K562 (cell line): ENCODE results near the gene ATP6V0A1. TPM values are rescaled to one million over a fixed set of nuclear protein-coding genes. Genes with fewer than 3 reads are reported as not detected.

Experiments used
- ATAC-seq: fragments of 200-7000 bp; cut with Tn5 transposase; 3 replicates; pipeline ENCODE4 v1.9.1; 2020; ENCODE audit warnings: moderate library complexity
- BruUV-seq: library from RNA; stranded (reverse); fragments of 400-500 nt; replicated peaks from 2 replicates; lab custom pipeline; 2021; lab: Mats Ljungman, UMichigan
- CTCF ChIA-PET: fragments of 300-600 bp; formaldehyde crosslinking; extraction: SDS; loops from one replicate; lab custom pipeline; 2021; ENCODE audit warnings: low intra/inter-chr PET ratio; lab: Yijun Ruan, JAX
- POLR2A ChIA-PET: fragments of 300-600, 350-650 bp; sonication (Branson Sonifier 250); formaldehyde crosslinking; extraction: SDS; loops from one replicate; lab custom pipeline; 2021; ENCODE audit warnings: antibody characterized with exemption, inconsistent platforms; lab: Yijun Ruan, JAX
- DNase-seq, 4 experiments: peaks; one replicate each; pipeline versions ENCODE4 v3.0.0 to v3.0.0-alpha.2; 2011 to 2018; ENCODE audit warnings: low spot score in 3 of 4, mixed read lengths in 3 of 4; ENCODE audit errors: extremely low read depth in 1 of 4
- FAIRE-seq: peaks from 2 replicates; lab custom pipeline; 2011; peaks lifted over from hg19 to GRCh38; lab: Jason Lieb, UNC
- H2AFZ ChIP-seq: 2 replicates; pipeline ENCODE4 v1.6.0; 2011; ENCODE audit warnings: low read depth, low read length, control low read depth, inconsistent platforms
- H3K27ac ChIP-seq: fragments of 200-600 bp; 3 replicates; pipeline ENCODE4 v1.8.0; 2011; ENCODE audit warnings: low read depth, mild to moderate bottlenecking, control low read depth, inconsistent platforms, low read length, moderate library complexity, mixed read lengths; ENCODE audit errors: extremely low read depth
- H3K27me3 ChIP-seq, 2 experiments: fragments of 300-600 bp in 1 of 2; 2 replicates in 1 of 2; 3 replicates in 1 of 2; pipeline versions ENCODE4 v1.6.0 to v1.8.0; 2011; ENCODE audit warnings: inconsistent platforms in 2 of 2, low read length in 2 of 2, mild to moderate bottlenecking in 1 of 2, mixed read lengths in 1 of 2, moderate library complexity in 1 of 2; ENCODE audit not compliant: control insufficient read depth in 2 of 2, insufficient read depth in 2 of 2
- H3K36me3 ChIP-seq: fragments of 300-600 bp; 3 replicates; pipeline ENCODE4 v1.8.0; 2011; ENCODE audit warnings: mild to moderate bottlenecking, low read length, inconsistent platforms; ENCODE audit not compliant: control insufficient read depth, insufficient read depth
- H3K4me1 ChIP-seq, 2 experiments: fragments of 200-600 bp in 1 of 2; replicated peaks in 1 of 2; 2 replicates in 1 of 2; 3 replicates in 1 of 2; pipeline versions ENCODE4 v1.5.1 to v1.8.0; 2011; ENCODE audit warnings: inconsistent platforms in 2 of 2, low read length in 2 of 2, mild to moderate bottlenecking in 1 of 2, mixed read lengths in 1 of 2, moderate library complexity in 1 of 2; ENCODE audit not compliant: control insufficient read depth in 2 of 2, insufficient read depth in 2 of 2
- H3K4me2 ChIP-seq: 2 replicates; pipeline ENCODE4 v1.6.1; 2011; ENCODE audit warnings: low read length, control low read depth, inconsistent platforms, mixed read lengths; ENCODE audit not compliant: insufficient read depth
- H3K4me3 ChIP-seq: fragments of 200-600 bp; sonication (generic), shearing (Covaris generic); 2 replicates; pipeline ENCODE4 v1.5.1; 2016; ENCODE audit warnings: control low read depth, inconsistent platforms
- H3K79me2 ChIP-seq: fragments of 200-600 bp; 3 replicates; pipeline ENCODE4 v1.8.0; 2011; ENCODE audit warnings: low read length, inconsistent platforms; ENCODE audit not compliant: control insufficient read depth, insufficient read depth
- H3K9ac ChIP-seq, 2 experiments: 2 replicates each; pipeline versions ENCODE4 v1.6.0 to v1.6.1; 2011; ENCODE audit warnings: low read depth in 2 of 2, low read length in 2 of 2, control low read depth in 1 of 2, inconsistent platforms in 1 of 2, mild to moderate bottlenecking in 1 of 2, mixed read lengths in 1 of 2; ENCODE audit not compliant: insufficient read depth in 1 of 2
- H3K9me1 ChIP-seq: one replicate; pipeline ENCODE4 v1.6.0; 2011; ENCODE audit warnings: inconsistent platforms, mild to moderate bottlenecking, low read length, moderate library complexity; ENCODE audit not compliant: control insufficient read depth, insufficient read depth
- H3K9me3 ChIP-seq: replicated peaks from 2 replicates; pipeline ENCODE4 v1.5.1; 2011; ENCODE audit warnings: low read depth, low read length, inconsistent platforms; ENCODE audit not compliant: control insufficient read depth, insufficient read depth
- H4K20me1 ChIP-seq: replicated peaks from 2 replicates; pipeline ENCODE4 v1.6.1; 2011; ENCODE audit warnings: low read length, inconsistent platforms, mixed read lengths; ENCODE audit not compliant: control insufficient read depth, insufficient read depth
- CHD4 ChIP-seq: fragments of 200-600 bp; sonication (generic); IDR thresholded peaks from 3 replicates; pipeline ENCODE4 v1.6.1; 2012; ENCODE audit warnings: low read depth, mild to moderate bottlenecking, mixed read lengths, low read length, inconsistent platforms; ENCODE audit not compliant: insufficient read depth, insufficient replicate concordance, poor library complexity, severe bottlenecking
- CTCF ChIP-seq, 3 experiments: IDR thresholded peaks in 2 of 3; conservative IDR thresholded peaks in 1 of 3; 2 replicates each; pipeline ENCODE4 v1.5.1; 2011 to 2012; ENCODE audit warnings: low read length in 3 of 3, mild to moderate bottlenecking in 3 of 3, control low read depth in 2 of 3, improper control_type of control experiment in 1 of 3, inconsistent platforms in 1 of 3, low read depth in 1 of 3, mixed read lengths in 1 of 3, moderate library complexity in 1 of 3; ENCODE audit not compliant: insufficient read depth in 2 of 3
- PHB ChIP-seq: fragments of 250-450 bp; sonication (Bioruptor Pico); IDR thresholded peaks from 2 replicates; pipeline ENCODE4 v1.5.0; 2021
- PHTF2 ChIP-seq: fragments of 250-450 bp; sonication (Bioruptor Pico); IDR thresholded peaks from 2 replicates; pipeline ENCODE4 v1.5.0; 2021; ENCODE audit warnings: mild to moderate bottlenecking
- POLR2B ChIP-seq: fragments of 450-650 bp; IDR thresholded peaks from 2 replicates; pipeline ENCODE4 v1.6.1; 2018; ENCODE audit warnings: low read depth; ENCODE audit not compliant: partially characterized antibody
- RAD21 ChIP-seq, 2 experiments: fragments of 250-450 bp in 1 of 2; fragments of 450-650 bp in 1 of 2; sonication (Bioruptor Pico) in 1 of 2; formaldehyde crosslinking in 1 of 2; IDR thresholded peaks in 1 of 2; conservative IDR thresholded peaks in 1 of 2; 2 replicates each; pipeline versions ENCODE4 v1.4.0 to v1.8.0; 2020 to 2022; ENCODE audit warnings: mild to moderate bottlenecking in 2 of 2, moderate library complexity in 1 of 2
- WHSC1 ChIP-seq: IDR thresholded peaks from one replicate; pipeline ENCODE4 v1.6.1; 2012; ENCODE audit warnings: low read length, control low read depth, inconsistent platforms
- ZBTB49 ChIP-seq: sonication (generic); formaldehyde crosslinking; IDR thresholded peaks from 2 replicates; pipeline ENCODE4 v1.8.0; 2022; ENCODE audit warnings: missing genetic modification reagents, mild to moderate bottlenecking, borderline replicate concordance
- ZFP91 ChIP-seq: sonication (generic); formaldehyde crosslinking; IDR thresholded peaks from 2 replicates; pipeline ENCODE4 v1.8.0; 2022; ENCODE audit warnings: mild to moderate bottlenecking, missing genetic modification reagents
- WGBS: fragments of 100-300 bp; shearing (Covaris generic); methylation state at CpG from one replicate; pipeline ENCODE4 v1.1.6; 2016; ENCODE audit warnings: low coverage, mixed read lengths; ENCODE audit not compliant: insufficient coverage; ENCODE audit errors: missing lambda C conversion rate; 5-methylcytosine and 5-hydroxymethylcytosine counted together
- in situ Hi-C: fragments of 300-500 bp; cut with MboI; formaldehyde crosslinking; loops from 4 replicates; pipeline ENCODE4 v1.15.0; 2018; ENCODE audit warnings: inconsistent platforms, mixed read lengths
- intact Hi-C: fragments of 100-400 bp; cut with micrococcal nuclease; formaldehyde crosslinking; loops from 2 replicates; pipeline ENCODE4 v1.14.2; 2022
- polyA plus RNA-seq, 8 experiments: library from polyadenylated mRNA; depleted of rRNA in 4 of 8; stranded (reverse) in 5 of 8; unstranded in 3 of 8; fragments of >200 nt; fragmentation: Nextera tagmentation in 2 of 8; fragmentation: Illumina TruSeq in 1 of 8; extraction: Ambion mirVana in 2 of 8; extraction: Trizol in 1 of 8; gene quantifications; 2 replicates each; pipeline versions ENCODE4 v1.2.1 to v1.2.3, GENCODE V29; 2011 to 2014; ENCODE audit warnings: inconsistent platforms in 1 of 8, missing spikeins in 1 of 8
- total RNA-seq, 7 experiments: library from RNA; depleted of rRNA in 6 of 7; stranded (reverse); fragments of >200 nt in 6 of 7; fragmentation: Illumina TruSeq in 2 of 7; extraction: Trizol in 2 of 7; gene quantifications; 2 replicates each; pipeline versions ENCODE4 v1.2.1 to v1.2.3, GENCODE V29; 2011 to 2021; ENCODE audit warnings: low replicate concordance in 1 of 7

Gene ATP6V0A1
- total and polyA plus RNA-seq, 9 of the 15 experiments (the other 6 are each of a cell fraction or from before 2014, with no cell fraction given) = 11.8 to 158 (median 75.5) TPM

GRCh38 chr17:42438600-42439567, 19.8 kb upstream of the ATP6V0A1 start:
- no peak for TF ChIP-seq WHSC1
- no peak for TF ChIP-seq POLR2B
- peak; percentile 39 to 60 (median 49); a peak in 4 of 6 replicates for TF ChIP-seq CTCF (IDR thresholded peaks at IDR 0.05 in 2 of 3, conservative IDR thresholded peaks at IDR 0.05 in 1 of 3; ENCODE audit: insufficient read depth in 2 of 3, low read depth in 1 of 3, low read length in 3 of 3)
- no peak for TF ChIP-seq CHD4
- TF ChIP-seq ZBTB49 = no peak
- no peak for TF ChIP-seq PHTF2
- no peak for TF ChIP-seq ZFP91 (CRISPR knock-in tag)
- TF ChIP-seq RAD21 (CRISPR knock-in tag; conservative IDR thresholded peaks at IDR 0.05 in 1 of 2, IDR thresholded peaks at IDR 0.05 in 1 of 2) = peak in 1 of 2 experiments; percentile 49; a peak in 2 of 4 replicates
- TF ChIP-seq PHB (CRISPR knock-in tag) = no peak
- TF ChIP-seq, all 486 proteins: peak for 2
- Histone ChIP-seq H3K79me2 (no peaks in the 10 kb centered on the region), H3K4me3 (no peak overlapping the region), H2AFZ (no peak overlapping the region), H3K4me1 (peaks cover 0 to 3% of the 10 kb centered on the region in 2 experiments; a peak in 2 of 5 replicates), H4K20me1 (no peaks in the 10 kb centered on the region), H3K27me3 (no peaks in the 10 kb centered on the region), H3K9me3 (no peaks in the 10 kb centered on the region), H3K9ac (no peak overlapping the region), H3K27ac (no peak overlapping the region), H3K36me3 (no peaks in the 10 kb centered on the region), H3K9me1 (no peaks in the 10 kb centered on the region), H3K4me2 (no peak overlapping the region)
- DNase-seq = peak in 1 of 4 experiments; percentile 52
- in situ Hi-C loops (no loop called here), intact Hi-C loops (no loop called here)
- CTCF ChIA-PET = no interaction called here
- WGBS = 53% methylated on average over 9 of the region's 9 CpGs
- POLR2A ChIA-PET = no interaction called here
- ATAC-seq = peak; percentile 82
- no peak for FAIRE-seq
- BruUV-seq = no TSS peak
